ENCODE measurements around the gene PES1.
"Not testable (repeated sequence)": the region's sequence is repeated elsewhere in the genome, so short reads cannot be mapped to it uniquely, and the experiment has no call there.

PES1 gene

DNA sequence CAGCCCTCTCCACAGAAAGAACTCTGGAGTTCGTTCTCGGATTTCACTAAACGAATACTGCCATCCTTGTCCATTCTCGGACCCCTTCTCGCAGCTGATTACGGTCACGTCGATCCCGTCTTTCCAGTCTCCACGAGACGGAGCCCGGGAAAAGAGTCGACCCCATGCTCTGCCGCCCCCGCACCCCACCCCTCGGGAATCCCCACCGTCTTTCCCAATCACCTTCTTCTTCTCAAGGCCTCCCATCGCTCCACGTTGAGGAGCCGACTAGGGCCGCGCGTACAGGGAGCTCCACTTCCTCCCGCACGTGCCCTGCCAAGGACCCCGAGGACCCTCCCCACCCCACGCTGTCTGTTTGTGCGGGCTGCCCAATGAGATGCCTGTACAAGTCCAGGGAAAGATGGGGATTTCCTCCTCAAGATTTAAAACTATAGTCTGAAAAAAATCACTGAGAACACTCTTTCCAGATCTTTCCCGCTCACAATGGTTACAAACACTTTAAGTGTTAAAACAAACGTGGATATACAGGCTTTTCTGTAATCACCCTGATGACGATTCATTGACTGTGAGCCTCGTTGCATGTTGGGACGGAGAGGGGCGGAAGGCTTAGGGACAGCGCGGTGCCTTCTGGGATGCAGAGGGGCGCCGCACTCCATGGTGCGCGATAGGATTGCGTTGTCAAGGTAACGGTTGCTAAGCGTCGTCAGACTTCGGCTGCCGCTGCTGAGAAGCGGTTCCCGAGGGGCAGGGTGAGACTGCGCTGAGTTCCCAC lies at the start of gene PES1:
PES1 (minus strand) TSS at position 323 of the 772 bp plus-strand sequence; CDS start at position 246, 77 bp downstream.
- DNase-seq (ENCODE audit: low read depth): peak; percentile 98

DNA sequence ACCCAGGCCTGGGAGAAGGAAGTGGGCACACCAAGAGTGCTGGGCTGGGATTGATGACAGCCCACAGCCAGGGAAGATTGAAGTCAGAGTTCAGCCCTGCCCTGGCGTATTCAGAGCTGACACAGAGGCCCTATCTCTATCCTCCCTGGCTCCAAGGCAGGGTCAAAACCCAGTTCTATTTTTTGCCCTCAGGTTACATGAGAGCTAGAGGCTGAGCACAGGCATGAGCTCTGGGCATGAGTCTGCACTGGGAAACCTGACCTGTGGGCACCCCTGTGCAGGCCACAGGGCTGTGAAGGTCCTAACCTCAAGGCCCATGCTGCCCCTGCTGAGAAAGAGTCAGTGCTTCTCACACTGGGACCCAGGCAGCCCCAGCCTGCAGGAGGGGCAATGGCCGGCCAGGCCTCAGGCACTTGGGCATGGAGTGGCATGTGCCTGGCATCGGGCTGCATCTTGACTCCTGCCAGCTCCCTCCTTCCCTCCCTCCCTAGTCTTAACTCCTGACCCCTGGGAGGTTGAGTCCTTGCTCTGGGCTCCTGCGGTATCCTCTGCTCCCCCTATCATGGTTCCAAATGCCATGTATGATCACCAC lies 49.2 kb upstream of the PES1 start:
- no peak for DNase-seq (ENCODE audit: low read depth)

DNA sequence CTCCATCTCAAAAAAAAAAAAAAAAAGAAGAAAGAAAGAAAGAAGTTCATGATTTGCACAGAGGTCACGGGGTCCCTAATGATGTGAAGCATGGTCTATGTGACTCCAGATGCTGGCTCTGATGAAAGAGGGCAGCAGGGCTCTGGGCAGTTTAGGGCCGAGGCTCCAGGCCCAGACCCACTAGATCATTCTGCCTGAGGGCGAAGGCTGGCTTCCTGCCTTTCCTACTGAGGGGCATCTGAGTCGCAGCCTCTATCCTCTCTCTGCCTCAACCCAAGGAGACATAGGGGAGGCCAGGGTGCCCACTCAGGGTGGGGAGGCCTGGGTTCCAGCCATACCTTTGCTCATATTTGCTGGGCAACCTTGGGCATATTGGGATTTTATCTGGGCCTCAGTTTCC lies 48.7 kb upstream of the PES1 start:
- no peak for DNase-seq (ENCODE audit: low read depth)

DNA sequence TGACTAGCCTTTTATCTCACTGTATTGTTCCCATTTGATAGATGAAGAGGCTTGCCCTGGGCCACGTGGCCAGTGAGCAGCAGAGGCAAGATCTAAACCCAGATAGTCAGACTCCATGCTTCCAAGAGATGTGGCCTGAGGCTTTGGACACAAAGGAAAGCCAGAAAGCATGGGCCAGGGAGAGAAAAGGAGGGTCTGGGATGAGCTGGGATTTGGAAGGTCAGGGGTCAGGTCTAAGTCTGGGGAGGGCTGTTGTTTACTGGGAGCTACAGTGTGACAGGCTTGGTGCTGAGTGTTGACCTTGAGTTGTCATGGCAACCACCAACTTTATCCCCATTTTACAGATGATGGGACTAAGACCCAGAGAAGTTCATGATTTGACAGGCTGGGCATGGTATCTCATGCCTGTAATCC lies 46.0 kb upstream of the PES1 start:
- DNase-seq (ENCODE audit: low read depth): no peak

DNA sequence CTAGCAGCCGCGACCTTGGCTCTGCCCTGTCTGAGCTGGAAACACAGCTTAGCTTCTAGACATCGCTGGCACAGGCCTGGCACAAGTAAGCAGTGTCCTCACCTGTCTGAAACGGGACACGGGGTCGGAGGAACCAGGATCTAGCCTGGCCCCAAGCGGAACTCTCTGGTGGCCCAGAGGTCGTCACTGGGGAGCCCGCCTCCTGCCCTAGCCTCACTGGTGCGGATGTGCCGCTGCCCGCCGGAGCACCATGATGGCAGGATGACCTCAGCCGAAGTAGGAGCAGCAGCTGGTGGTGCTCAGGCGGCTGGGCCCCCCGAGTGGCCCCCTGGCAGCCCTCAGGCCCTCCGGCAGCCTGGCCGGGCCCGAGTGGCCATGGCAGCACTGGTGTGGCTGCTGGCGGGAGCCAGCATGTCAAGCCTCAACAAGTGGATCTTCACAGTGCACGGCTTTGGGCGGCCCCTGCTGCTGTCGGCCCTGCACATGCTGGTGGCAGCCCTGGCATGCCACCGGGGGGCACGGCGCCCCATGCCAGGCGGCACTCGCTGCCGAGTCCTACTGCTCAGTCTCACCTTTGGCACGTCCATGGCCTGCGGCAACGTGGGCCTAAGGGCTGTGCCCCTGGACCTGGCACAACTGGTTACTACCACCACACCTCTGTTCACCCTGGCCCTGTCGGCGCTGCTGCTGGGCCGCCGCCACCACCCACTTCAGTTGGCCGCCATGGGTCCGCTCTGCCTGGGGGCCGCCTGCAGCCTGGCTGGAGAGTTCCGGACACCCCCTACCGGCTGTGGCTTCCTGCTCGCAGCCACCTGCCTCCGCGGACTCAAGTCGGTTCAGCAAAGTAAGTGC lies 44.7 kb upstream of the PES1 start:
- no peak for DNase-seq (ENCODE audit: low read depth)

DNA sequence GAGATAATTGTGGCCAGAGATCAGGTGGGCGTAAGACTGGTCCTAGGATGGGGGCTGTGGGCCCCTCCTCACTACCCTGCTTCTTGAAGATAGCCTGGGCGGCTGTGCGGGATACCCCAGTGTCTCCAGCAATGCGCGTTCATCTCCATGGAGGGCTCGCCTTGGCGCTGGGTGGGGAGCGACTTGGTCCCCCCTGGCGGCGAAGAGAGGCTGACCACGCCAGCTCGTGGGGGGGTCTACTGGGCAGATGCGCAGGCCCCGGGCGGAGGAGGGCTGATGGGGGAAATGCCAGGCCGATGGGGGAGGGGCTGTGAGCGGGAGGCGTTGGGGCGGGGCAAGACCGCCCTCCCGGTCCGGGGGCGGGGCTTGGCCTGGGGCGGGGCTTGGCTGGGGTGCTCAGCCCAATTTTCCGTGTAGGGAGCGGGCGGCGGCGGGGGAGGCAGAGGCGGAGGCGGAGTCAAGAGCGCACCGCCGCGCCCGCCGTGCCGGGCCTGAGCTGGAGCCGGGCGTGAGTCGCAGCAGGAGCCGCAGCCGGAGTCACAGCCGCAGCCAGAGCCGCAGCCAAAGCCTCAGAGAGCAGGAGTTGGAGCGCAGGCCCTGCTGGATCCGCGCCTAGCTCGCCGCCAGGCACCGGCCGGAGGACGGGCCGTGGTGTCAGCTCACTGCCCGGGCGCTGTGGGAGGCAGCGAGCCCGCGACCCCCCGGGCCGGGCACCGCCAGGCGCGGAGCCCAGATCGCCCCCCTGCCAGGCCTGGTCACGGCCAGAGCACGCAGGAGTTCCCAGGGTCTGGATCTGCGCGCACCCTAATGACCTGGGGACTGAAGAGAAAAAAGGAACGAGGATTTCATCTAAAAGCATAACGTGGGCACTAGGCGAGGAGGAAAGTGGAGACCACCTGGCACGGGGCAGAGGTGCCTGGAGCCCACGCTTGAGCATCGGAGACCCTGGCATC lies 43.8 kb upstream of the PES1 start, which contains the start of gene SLC35E4:
SLC35E4 (plus strand) TSS at position 509 of the 953 bp plus-strand sequence. CDS start 670 bp downstream, outside the sequence.
- DNase-seq (ENCODE audit: low read depth): peak; percentile 68

DNA sequence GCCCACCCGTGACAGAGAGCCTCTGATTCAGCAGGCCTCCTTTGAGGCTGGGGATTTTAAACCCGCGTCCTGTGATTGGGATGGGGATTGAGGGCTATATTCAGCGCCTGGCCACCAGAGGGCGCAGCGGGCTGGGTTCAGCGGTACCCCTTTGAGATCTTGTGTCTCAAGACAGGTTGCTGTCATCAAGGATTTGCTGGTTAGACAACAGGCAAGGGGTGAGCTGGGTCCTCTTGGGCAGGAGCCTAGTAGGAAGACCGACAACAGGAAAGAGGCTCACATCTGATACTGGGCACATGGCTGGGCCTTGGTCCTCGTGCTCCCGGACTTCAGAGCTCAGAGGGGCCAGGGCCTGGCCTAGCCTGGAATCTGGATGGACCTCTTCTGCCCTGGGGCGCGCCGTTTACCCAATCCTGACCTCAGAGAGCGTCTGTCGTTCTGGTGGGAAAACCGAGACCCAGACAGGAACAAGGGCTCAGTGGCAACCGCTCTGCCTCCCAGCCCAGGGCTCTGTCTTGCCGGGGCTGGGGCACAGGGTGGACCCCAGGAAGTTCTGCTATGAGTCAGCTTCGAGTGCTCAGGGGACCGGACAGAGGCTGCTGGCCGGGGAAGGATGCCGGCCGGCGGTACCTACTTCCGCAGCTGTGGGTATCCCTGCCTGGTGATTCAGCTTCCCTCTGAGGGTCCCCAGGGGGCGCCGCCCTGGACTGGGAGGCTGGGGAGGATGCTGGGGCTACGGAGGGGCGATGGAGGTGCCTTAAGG lies 42.9 kb upstream of the PES1 start:
- DNase-seq (ENCODE audit: low read depth): peak; percentile 66

DNA sequence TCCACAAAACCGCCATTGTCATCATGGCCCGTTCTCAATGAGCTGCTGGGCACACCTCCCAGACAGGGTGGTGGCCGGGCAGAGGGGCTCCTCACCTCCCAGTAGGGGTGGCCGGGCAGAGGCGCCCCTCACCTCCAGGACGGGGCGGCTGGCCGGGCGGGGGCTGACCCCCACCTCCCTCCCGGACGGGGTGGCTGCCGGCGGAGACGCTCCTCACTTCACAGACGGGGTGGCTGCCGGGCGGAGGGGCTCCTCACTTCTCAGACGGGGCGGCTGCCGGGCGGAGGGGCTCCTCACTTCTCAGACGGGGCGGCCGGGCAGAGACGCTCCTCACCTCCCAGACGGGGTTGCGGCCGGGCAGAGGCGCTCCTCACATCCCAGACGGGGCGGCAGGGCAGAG lies 39.8 kb upstream of the PES1 start:
- not testable (repeated sequence) for DNase-seq (ENCODE audit: low read depth)

DNA sequence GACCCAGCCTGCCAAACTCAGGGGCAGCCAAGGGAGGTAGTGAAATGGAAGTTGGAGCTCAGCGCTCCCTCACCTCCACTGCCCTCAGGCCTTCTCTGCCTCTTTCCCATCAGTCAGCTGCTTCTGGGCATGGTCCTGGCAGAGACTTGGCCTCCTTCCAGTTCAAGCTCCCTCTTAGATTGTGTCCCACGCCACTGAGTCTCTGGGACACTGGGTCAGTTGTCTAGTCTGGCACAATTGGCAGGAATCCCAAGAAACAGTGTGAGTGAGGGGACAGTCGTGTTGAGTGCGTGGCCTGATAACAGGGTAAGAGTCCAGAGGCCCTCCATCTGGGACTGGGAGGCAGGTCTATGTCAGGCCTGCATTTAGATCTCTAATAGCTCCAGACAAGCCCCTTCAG lies 36.8 kb upstream of the PES1 start:
- DNase-seq (ENCODE audit: low read depth): no peak

DNA sequence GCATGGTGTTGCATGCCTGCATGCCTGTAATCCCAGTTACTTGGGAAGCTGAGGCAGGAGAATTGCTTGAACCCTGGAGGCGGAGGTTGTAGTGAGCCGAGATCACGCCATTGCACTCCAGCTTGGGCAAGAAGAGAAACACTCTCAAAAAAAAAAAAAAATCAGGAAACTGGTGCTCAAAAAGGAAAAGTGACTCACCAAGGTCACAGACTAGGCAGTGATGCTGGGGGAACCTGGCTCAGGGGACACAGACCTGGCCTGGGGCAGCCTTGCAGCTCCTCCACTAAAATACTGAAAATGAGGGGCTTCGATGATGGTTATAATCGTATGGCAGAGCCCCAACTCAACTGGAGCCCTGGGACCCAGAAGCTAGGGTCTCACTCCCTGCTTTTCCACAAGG lies 35.8 kb upstream of the PES1 start:
- DNase-seq (ENCODE audit: low read depth): no peak

DNA sequence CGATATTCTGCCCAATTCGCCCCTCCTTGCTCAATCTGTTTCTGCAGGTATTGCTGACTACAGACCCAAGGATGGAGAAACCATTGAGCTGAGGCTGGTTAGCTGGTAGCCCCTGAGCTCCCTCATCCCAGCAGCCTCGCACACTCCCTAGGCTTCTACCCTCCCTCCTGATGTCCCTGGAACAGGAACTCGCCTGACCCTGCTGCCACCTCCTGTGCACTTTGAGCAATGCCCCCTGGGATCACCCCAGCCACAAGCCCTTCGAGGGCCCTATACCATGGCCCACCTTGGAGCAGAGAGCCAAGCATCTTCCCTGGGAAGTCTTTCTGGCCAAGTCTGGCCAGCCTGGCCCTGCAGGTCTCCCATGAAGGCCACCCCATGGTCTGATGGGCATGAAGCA lies 34.7 kb upstream of the PES1 start:
- DNase-seq (ENCODE audit: low read depth): no peak

DNA sequence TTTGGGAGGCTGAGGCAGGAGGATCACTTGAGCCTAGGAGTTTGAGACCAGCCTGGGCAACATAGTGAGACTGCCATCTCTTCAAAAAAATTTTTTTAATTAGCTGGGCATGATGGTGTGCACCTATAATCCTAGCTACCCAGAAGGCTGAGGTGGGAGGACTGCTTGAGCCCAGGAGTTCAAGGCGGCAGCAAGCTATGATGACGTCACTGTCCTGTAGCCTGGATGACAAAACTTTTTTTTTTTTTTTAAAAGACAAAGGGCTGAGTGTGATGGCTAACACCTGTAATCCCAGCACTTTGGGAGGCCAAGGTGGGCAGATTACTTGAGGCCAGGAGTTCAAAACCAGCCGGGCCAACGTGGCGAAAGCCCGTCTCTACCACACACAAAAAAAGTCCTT lies 28.2 kb upstream of the PES1 start:
- not testable (repeated sequence) for DNase-seq (ENCODE audit: low read depth)

DNA sequence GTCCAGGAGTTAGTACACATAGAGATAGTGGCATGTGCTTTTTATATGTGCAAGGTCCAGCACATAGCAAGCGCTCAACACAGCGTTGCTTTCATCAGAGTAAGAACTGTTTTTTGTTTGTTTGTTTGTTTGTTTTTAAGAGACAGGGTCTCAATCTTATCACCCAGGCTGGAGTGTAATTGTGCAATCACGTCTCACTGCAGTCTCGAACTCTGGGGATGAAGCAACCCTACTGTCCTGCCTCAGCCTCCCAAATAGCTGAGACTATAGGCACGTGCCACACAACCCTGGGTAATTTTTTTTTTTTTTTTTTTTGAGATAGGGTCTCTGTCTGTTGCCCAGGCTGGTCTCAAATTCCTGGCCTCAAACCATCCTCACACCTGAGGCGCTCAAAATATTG lies 26.1 kb upstream of the PES1 start:
- no peak for DNase-seq (ENCODE audit: low read depth)

DNA sequence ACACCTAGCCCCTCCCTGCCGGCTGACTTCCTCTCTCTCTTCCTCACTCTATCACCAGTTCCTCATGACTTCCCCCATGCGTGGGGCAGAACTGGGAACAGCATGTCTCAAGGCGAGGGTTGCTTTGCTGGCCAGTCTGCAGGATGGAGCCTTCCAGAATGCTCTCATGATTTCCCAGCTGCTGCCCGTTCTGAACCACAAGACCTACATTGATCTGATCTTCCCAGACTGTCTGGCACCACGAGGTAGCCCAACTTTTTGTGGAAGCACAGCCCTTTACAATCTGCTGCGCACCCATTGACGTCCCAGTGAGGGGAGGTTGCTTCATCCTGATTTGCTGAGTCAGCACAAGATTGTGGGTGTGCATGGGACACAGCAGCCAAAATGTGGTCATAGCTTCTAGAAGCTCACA lies 23.8 kb upstream of the PES1 start:
- DNase-seq (ENCODE audit: low read depth): no peak

DNA sequence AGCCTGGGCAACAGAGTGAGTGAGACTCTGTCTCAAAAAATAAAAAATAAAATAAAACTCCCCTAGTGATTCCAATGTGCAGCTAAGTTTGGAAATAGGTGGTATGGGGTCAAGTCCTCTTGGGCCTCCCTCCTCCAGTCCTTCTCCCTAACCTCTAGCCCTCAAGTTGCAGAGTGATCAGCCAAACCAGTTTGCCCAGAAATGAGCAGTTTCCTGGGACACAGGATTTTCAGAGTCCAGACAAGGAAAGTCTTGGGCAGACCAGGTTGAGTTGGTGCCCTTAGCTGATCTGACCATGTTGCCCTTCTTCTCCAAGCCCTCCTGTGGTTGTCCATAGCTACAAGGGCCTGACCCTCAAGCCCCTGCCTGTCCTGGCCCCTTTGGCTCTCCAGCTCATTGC lies 23.2 kb upstream of the PES1 start:
- no peak for DNase-seq (ENCODE audit: low read depth)

DNA sequence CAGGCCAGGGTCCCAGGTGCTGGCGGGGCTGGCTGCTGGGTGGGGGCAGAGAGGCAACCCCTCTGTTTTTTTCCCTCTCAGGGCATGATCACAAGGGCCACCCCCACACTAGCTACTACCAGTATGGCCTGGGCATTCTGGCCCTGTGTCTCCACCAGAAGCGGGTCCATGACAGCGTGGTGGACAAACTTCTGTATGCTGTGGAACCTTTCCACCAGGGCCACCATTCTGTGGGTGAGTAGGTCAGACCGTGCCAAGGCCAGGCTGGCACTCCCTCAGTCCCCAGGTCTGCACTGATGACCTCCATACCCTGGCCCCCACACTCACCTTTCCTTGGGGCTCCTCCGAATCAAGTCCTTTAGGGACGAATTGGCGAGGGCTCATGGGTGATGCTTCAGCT lies 22.6 kb upstream of the PES1 start:
- no peak for DNase-seq (ENCODE audit: low read depth)

DNA sequence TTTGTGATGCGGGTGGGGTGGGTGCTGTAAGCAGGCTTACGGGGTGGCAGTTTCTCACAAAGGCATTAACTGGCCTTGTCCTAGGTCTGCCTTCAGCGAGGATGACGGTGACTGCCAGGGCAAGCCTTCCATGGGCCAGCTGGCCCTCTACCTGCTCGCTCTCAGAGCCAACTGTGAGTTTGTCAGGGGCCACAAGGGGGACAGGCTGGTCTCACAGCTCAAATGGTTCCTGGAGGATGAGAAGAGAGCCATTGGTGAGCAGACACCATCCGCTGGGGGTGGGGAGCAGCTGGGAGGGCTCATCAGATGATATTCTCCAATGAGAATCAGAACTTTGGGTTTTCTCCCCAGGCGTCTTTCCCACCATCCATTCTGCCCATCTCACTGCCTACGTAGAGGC lies 21.1 kb upstream of the PES1 start:
- no peak for DNase-seq (ENCODE audit: low read depth)

DNA sequence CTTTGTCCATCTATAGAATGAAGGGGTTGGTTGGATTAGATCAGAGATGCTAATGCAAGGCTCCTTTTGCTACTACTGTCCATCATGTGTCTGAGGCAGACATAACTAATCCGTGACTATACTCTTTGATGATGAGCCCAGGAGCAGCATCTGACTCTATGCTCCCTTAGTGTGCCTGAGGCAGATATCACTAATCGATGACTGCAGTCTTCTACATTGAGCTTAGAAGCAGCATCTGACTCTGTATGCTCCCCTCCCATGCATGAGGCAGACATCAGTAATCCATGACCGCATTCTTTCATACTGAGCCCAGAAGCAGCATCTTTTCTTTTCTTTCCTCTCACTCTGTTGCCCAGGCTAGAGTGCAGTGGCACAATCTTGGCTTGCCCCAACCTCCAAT lies 19.5 kb upstream of the PES1 start:
- no peak for DNase-seq (ENCODE audit: low read depth)

DNA sequence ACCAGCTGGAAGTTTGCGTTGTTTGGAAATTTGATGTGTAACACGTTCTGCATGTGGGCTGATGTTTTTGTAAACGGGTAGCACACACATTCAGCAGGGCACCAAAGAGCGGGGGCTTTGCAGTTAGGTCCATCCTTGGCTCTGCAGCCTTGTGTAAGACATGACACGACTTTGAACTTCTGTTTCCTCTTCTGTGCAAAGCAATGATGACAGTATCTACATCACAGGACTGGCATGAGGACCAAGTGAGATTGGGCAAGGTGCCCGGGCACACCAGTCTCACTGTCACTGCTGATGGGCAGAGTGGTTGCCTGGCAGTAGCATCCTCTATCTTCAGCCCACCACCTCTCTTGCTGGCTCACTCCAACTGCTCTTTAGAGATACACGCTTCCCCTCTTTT lies 18.6 kb upstream of the PES1 start:
- no peak for DNase-seq (ENCODE audit: low read depth)

DNA sequence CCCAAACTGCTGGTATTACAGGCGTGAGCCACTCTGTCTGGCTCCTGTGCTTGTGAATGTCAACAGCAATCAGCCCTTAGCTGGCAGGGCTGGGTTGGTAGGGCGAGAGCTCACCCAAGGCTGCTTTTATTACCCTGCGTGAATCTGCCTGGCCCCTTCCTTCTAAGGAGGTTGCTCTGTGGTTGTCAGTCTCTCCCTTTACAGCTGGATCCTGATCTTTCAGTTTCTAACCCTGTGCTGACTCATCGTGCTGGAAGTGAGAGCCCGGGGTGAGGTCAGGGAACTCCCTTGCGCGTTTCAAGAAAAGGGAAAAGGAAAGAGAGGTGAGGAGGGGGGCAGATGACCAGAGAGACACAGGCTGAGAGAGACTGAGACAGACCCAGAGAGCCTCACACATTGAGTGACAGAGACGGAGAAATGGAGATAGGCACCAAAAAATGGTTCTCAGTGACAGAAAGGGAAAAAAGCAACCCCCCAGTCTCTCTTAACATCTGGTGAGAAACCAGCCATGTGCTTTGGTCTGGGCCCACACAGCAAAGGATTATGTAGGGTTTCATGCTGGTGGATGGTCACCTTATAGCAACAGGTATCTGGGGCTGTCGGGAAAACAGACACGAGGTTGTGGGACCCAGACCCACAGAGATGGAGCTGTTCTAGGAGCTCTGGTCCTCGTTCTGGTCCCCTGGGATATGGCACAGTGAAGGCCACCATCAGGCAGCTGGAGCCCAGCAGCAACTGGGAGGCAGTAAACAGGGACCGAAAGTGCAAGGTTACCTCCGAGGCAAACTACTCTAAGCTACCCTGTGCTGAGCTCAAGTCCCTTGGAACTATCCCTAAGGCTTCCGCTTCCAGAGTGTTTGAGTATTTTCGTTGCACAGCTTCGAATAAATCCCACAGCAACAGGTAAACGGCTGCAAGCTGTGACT lies 17.8 kb upstream of the PES1 start:
- peak; percentile 63 for DNase-seq (ENCODE audit: low read depth)
